NCI-H1417 (cell line): ENCODE measurements around the gene MPV17L2.
A peak's percentile ranks its signal among the peaks of the same experiment; 100 is the strongest.
"Not testable (repeated sequence)": the region's sequence is repeated elsewhere in the genome, so short reads cannot be mapped to it uniquely, and the experiment has no call there.

Source experiments
- DNase-seq, 3 experiments: peaks; one replicate each; lab custom pipeline; 2025; lab: John Stamatoyannopoulos, UW

MPV17L2 gene

DNA sequence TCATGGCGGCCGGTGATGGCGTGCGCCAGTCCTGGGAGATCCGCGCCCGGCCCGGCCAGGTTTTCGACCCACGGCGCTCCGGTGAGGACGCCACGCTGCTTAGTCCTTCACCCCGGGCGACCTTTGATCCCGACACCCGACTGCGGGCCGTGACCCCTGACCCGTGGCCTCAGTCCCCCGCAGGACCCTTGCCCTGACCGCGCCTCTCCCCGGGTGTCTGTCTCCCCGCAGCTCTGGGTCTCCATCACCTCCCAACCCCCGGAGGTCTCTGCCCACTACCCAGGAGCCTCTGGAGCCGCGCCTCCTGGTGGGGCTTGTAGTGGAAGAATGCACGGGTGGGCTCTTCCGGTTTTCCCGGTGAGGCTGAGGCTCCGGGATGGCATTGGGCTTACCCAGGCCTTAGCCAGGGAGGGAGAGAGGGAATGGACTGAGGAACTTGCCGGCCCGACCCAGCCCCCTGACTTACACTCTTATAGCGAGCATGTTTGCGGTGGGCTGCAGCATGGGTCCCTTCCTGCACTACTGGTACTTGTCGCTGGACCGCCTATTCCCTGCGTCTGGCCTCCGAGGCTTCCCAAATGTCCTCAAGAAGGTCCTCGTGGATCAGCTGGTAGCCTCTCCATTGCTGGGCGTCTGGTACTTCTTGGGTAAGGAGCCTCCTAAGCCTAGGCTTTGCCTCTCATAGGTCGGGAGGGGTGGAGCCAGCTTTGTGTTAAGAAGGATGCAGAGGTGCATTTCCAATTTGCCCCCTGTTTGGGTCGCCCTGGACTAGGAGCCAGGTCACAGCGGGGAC lies 566 bp downstream of the MPV17L2 start:
- peak in 2 of 3 experiments; percentile 51 to 56 for DNase-seq

- no peak for DNase-seq
Measured at GRCh38 chr19:18194181-18194530, 1.1 kb downstream of the MPV17L2 start.

DNA sequence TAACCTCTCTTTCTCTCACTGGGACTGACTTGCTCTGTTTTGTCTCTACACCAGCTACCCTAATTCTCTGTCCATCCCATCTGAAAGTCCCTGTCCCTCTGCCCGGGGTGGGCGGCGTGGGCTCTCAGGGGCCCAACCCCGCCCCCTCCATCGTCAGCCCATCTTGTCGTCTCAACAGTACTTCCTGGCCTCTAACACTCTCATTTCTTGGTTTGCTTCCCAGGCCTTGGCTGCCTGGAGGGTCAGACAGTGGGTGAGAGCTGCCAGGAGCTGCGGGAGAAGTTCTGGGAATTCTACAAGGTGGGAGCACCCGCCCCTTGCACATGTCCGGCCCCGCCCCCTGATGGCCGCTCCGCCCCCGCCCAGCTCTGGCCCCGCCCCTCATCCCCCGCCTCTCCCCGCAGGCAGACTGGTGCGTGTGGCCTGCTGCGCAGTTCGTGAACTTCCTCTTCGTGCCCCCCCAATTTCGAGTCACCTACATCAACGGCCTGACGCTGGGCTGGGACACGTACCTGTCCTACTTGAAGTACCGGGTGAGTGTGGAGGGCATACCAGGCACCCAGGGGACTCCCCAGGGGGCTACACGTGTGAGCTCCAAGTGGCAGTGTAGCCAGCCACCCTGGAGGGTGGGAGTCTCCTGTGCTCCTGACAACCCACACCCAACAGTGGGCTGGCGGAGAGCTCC lies 1.7 kb downstream of the MPV17L2 start:
- no peak for DNase-seq

DNA sequence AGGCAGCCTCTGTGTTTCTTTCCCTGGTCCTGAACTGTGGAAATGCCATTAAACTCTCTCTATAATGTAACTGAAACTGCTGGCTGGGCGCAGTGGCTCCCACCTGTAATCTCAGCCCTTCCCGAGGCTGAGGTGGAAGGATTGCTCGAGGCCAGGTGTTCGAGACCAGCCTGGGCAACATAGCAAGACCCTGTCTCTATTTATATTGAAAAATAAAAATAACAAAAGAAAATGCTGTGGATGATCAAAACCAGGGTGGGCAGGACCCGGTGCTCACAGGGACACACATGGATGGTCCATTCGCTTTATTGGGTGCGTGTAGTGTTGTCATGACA lies 3.5 kb downstream of the MPV17L2 start:
- no peak for DNase-seq

- DNase-seq, result no peak
Measured at GRCh38 chr19:18197306-18197705, 4.3 kb downstream of the MPV17L2 start.

- no peak for DNase-seq
Measured at GRCh38 chr19:18197941-18198340, 4.9 kb downstream of the MPV17L2 start.

DNA sequence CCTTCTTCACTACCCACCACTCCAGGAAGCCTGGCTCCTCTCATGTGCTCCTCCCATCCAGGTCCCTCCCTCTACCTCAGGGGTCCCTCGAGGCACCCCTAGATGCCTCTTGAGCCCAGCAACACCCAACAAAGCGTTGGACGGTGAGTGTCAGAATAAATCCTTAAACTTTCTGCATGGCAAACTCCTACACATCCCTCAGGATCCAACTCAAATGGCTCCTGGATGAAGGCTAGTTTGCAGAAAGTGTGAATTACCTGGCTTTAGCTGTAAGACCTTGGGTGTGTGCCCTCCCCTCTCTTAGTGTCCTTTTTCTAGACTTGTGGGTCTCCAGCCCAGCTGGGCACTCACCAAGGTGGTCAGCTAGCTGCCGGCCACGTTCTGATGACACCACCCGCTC lies 5.4 kb downstream of the MPV17L2 start:
- no peak for DNase-seq

- DNase-seq, result no peak
Measured at GRCh38 chr19:18202397-18202777, 9.4 kb downstream of the MPV17L2 start.

GRCh38 chr19:18202778-18203407 lies 9.9 kb downstream of the MPV17L2 start:
- DNase-seq, result peak in 2 of 3 experiments; percentile 66 to 70

DNA sequence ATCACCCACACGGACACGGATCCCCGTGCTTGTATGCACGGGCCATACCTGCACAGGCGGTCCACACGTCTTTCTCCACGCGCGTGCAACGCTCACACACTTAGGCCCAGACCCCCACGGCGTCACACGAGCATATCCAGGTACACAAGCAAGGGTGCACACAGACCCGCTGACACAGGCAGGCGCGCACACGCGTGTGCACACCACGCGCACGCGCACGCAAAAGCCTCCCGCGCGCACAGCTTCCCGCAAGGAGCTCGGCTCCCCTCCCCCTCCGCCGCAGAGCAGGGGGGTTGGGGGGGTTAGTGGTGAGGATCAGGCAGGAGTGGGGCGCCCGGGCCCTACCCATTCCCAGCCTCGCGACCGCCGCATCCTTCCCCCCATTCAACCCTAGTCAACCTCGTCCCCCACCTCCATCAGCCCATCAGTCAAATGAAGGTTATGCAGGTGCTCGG lies 10.4 kb downstream of the MPV17L2 start:
- DNase-seq, result no peak

- DNase-seq, result peak; percentile 99 to 100 (median 100)
Measured at GRCh38 chr19:18203863-18204393, 10.9 kb downstream of the MPV17L2 start, which contains the start of gene RAB3A. Gene RAB3A (minus strand): TSS chr19:18204042. CDS start chr19:18202740, 1,302 bp downstream.

DNA sequence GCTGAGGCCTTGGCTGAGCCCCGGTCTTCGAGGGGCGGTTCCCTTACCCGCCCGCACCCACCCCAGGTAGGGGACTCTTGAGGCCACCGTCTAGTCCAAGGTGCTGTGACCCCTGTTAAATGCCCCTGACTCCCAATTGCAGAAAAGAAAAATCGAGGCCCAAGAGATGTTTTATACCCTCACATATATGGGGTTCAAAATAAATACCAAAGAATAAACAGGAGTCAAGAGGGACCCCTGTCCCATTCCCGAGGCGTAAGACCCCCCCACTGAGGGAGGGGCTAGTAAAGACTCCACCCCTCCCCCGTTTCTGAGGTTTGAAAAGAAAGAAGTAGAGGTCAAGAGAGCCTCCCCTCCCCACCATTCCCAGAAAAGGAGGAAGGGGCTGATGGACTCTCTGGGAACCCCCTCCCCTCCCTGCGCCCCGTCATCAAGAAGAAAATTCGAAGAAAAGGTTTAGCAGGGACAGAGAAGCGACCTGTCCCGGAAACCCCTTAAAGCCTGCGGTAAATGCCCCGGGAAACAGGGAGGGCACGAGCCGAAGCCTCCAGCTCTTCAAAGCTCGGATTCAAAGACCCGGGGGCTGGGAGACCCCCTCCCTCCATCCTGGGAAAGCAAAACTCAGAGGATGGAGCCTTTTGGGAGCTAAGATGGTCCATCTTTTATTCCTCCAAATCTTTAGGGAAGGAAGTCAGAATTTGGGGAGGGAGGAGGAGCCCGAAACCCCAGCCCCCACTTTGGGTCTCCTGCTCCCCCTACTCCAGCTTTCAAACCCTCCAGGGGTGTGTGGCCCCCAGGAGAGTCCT lies 11.6 kb downstream of the MPV17L2 start:
- peak in 2 of 3 experiments; percentile 81 to 91 for DNase-seq

DNA sequence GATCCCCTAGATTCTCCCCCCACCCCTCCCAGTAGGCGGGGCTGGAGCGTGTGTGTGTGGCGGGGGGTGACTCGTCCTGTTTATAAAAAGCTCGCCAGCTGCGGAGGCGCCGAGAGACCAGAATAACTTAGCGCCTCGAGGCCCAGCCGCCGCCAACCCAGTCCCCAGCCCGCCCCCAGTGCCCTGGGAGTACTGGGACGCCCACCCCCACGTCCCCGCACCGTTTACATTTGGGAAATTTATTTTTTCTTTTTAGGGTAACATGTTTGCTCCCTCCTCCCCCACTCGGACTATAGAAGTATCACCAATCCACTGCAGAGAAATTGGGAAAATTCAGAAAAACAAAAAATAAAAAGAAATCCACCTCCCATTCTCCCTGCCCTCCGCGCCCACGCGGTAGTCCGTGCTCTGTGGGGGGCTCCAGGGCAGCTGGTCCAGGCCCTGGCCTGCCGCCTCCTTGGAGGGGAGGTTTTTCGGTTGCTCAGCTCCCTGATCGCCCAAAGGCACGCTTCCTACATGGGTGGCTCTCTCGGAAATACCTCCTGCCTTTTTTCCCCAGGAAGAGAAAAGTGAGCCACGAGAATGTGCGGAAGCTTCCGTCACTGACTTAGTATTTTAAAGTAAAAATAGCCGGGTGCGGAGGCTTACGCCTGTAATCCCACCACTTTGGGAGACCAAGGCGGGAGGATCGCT lies 12.3 kb downstream of the MPV17L2 start:
- DNase-seq, result peak in 2 of 3 experiments; percentile 36 to 73

GRCh38 chr19:18206018-18206417 lies 13.0 kb downstream of the MPV17L2 start:
- DNase-seq, result no peak

DNA sequence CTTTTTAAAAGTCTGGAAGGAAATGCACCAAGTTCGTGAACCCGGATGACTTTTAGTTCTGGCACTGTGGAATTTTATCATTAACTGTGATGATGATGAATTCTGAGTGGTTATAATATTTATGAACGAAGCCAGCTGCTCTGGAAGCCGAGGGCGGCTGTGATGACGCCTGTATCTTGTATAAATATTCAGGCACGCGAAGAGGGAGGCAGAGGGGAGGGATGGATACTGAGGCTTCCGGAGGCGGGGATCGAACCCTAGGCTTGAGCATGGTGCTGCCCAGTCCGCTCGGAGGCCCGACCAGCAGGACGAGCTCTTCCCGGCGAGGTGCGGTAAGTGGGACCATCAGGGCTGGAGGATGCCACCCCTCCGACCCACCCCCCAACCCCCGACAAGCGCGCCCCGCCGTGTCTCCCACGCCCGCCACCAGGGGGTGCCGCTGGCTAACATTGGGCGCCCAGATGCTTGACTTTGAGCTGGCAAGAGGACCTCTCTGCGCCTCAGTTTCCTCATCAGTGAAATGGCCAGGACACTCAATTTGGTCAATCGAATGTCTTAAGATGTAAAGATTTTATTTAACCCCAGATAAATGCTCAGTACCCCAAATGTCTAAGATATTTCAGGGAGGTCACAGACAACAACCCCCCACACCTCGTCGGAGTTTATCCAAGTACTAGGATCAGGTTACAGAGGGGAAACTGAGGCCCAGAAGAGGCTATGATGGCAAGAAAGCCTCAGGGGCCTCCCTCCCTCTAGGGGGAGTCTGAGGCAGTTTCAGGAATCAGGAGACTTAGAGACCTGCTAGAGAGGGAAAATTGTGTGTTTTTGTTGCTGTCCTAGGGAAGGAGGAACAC lies 15.3 kb downstream of the MPV17L2 start:
- peak in 2 of 3 experiments; percentile 7 to 27 for DNase-seq

DNA sequence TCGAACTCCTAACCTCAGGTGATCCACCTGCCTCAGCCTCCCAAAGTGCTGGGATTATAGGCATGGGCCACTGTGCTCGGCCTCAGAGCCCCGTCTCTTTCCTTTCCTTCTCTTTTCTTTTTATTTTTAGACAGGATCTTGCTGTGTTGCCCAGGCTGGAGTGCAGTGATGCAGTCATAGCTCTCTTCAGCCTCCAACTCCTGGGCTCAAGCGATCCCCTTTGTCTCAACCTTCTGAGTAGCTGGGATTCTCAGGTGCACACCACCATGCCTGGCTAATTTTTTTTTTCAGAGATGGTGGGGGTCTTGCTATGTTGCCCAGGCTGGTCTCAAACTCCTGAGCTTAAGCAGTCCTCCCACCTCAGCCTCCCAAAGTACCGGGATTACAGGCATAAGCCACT lies 16.9 kb downstream of the MPV17L2 start:
- DNase-seq, result not testable (repeated sequence)

GRCh38 chr19:18211683-18212082 lies 18.7 kb downstream of the MPV17L2 start:
- DNase-seq, result no peak

- DNase-seq, result no peak
Measured at GRCh38 chr19:18214779-18215433, 21.9 kb downstream of the MPV17L2 start.

GRCh38 chr19:18216789-18217188 lies 23.8 kb downstream of the MPV17L2 start:
- no peak for DNase-seq

- DNase-seq, result no peak
Measured at GRCh38 chr19:18218159-18218558, 25.1 kb downstream of the MPV17L2 start.
